Stimulated activated CD4-positive, alpha-beta T cell treated with anti-CD3 and anti-CD28 coated beads, TNF-alpha, amount 100 ng/mL, for 48 hours (primary cell): ENCODE data around the gene SVIL.
"Not testable (repeated sequence)": the region's sequence is repeated elsewhere in the genome, so short reads cannot be mapped to it uniquely, and the experiment has no call there.

Experiments used
- DNase-seq, 3 donors: peaks; one replicate each; pipeline ENCODE4 v3.0.0-alpha.2; 2020; ENCODE audit warnings: low read depth in 3 of 3

The SVIL gene

GRCh38 chr10:29515879-29516278 is 118.9 kb downstream of the SVIL start:
- not testable (repeated sequence) for DNase-seq

GRCh38 chr10:29515104-29515503 is 119.7 kb downstream of the SVIL start:
- not testable (repeated sequence) for DNase-seq

- DNase-seq, result no peak
These were observed 120.5 kb downstream of the SVIL start for GRCh38 chr10:29514306-29514705.

GRCh38 chr10:29512425-29512974 is 122.3 kb downstream of the SVIL start:
- no peak for DNase-seq

- not testable (repeated sequence) for DNase-seq
These were observed 123.0 kb downstream of the SVIL start for GRCh38 chr10:29511806-29512205.

GRCh38 chr10:29510483-29511157 is 124.2 kb downstream of the SVIL start:
- not testable (repeated sequence) for DNase-seq

GRCh38 chr10:29508554-29509244 is 126.1 kb downstream of the SVIL start:
- no peak for DNase-seq

- DNase-seq, result not testable (repeated sequence)
These were observed 127.0 kb downstream of the SVIL start for GRCh38 chr10:29507750-29508149.

GRCh38 chr10:29506324-29506921 is 128.3 kb downstream of the SVIL start:
- not testable (repeated sequence) for DNase-seq

- DNase-seq, result no peak
These were observed 132.4 kb downstream of the SVIL start for GRCh38 chr10:29502351-29502750.

- no peak for DNase-seq
These were observed 133.1 kb downstream of the SVIL start for GRCh38 chr10:29501692-29502091.

- DNase-seq, result no peak
These were observed 134.7 kb downstream of the SVIL start for GRCh38 chr10:29499993-29500537.

- peak; percentile 46 to 63 (median 61) for DNase-seq
These were observed 138.2 kb downstream of the SVIL start for GRCh38 chr10:29496341-29497162.

- DNase-seq, result no peak
These were observed 139.4 kb downstream of the SVIL start for GRCh38 chr10:29495366-29495765.

GRCh38 chr10:29493697-29494096 is 141.1 kb downstream of the SVIL start:
- no peak for DNase-seq

- no peak for DNase-seq
These were observed 142.0 kb downstream of the SVIL start for GRCh38 chr10:29492774-29493173.

- no peak for DNase-seq
These were observed 142.9 kb downstream of the SVIL start for GRCh38 chr10:29491918-29492317.

GRCh38 chr10:29490781-29491280 is 143.9 kb downstream of the SVIL start:
- not testable (repeated sequence) for DNase-seq

- not testable (repeated sequence) for DNase-seq
These were observed 146.3 kb downstream of the SVIL start for GRCh38 chr10:29488471-29488870.

- not testable (repeated sequence) for DNase-seq
These were observed 146.9 kb downstream of the SVIL start for GRCh38 chr10:29487884-29488266.
